Subcutaneous abdominal adipose tissue (tissue), 5 donors: Measurements from ENCODE around the gene LIMA1.

Experiments used
- H3K27ac ChIP-seq: one replicate; pipeline ENCODE4 v1.7.0; 2013; ENCODE audit warnings: low read depth, mild to moderate bottlenecking, inconsistent platforms, low read length, moderate library complexity
- H3K27me3 ChIP-seq, 5 donors: one replicate each; pipeline ENCODE4 v1.7.0; 2013; ENCODE audit warnings: low read length in 5 of 5, inconsistent platforms in 1 of 5; ENCODE audit not compliant: control insufficient read depth in 5 of 5, insufficient read depth in 4 of 5
- H3K36me3 ChIP-seq, 5 donors: one replicate each; pipeline ENCODE4 v1.7.0; 2013; ENCODE audit warnings: low read length in 5 of 5; ENCODE audit not compliant: control insufficient read depth in 5 of 5, insufficient read depth in 5 of 5
- H3K4me1 ChIP-seq, 5 donors: one replicate each; pipeline ENCODE4 v1.7.0; 2013; ENCODE audit warnings: low read length in 5 of 5, mild to moderate bottlenecking in 3 of 5, moderate library complexity in 1 of 5; ENCODE audit not compliant: control insufficient read depth in 5 of 5, insufficient read depth in 5 of 5
- H3K4me3 ChIP-seq, 5 donors: one replicate each; pipeline ENCODE4 v1.7.0; 2013; ENCODE audit warnings: low read length in 5 of 5, low read depth in 1 of 5
- H3K9ac ChIP-seq, 5 donors: one replicate each; pipeline ENCODE4 v1.7.0; 2013; ENCODE audit warnings: low read length in 5 of 5, mild to moderate bottlenecking in 4 of 5, moderate library complexity in 3 of 5
- H3K9me3 ChIP-seq, 5 donors: one replicate each; pipeline ENCODE4 v1.7.0; 2013; ENCODE audit warnings: low read length in 5 of 5; ENCODE audit not compliant: control insufficient read depth in 5 of 5
- donor health status: healthy.
- donor health status: healthy.
- donor health status: healthy.
- donor health status: healthy.
- donor health status: healthy.

LIMA1 gene

GRCh38 chr12:50268482-50268881 lies 14.8 kb downstream of the LIMA1 start:
- Histone ChIP-seq H3K9me3 (no peaks in the 10 kb centered on the region), H3K27ac (peak overlapping the region; percentile 60), H3K9ac (no peak overlapping the region), H3K4me3 (no peak overlapping the region), H3K4me1 (peaks cover 0 to 13% (median 10%) of the 10 kb centered on the region in 5 donors), H3K27me3 (no peaks in the 10 kb centered on the region), H3K36me3 (no peaks in the 10 kb centered on the region)

GRCh38 chr12:50265770-50266524 lies 17.4 kb downstream of the LIMA1 start:
- peak overlapping the region; percentile 7 for H3K27ac ChIP-seq
- H3K9me3 ChIP-seq, result no peaks in the 10 kb centered on the region
- H3K9ac ChIP-seq, result no peak overlapping the region
- peaks cover 0 to 5% (median under 1%) of the 10 kb centered on the region in 5 donors for H3K4me1 ChIP-seq
- H3K4me3 ChIP-seq, result no peak overlapping the region
- no peaks in the 10 kb centered on the region for H3K27me3 ChIP-seq
- H3K36me3 ChIP-seq, result no peaks in the 10 kb centered on the region

DNA sequence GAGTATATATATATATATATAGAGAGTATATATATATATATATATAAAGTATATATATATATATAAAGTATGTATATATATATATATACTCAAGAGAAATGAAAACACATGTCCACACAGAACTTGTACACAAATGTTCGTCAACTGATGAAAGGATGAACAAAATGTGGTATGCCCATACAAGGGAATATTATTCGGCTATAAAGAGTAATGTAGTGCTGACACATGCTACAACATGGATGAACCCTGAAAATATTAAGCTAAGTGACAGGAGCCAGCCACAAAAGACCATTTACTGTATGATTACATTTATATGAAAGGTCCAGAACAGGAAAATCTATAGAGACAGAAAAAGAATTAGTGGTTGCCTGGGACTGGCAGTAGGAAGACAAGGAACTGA lies 19.5 kb downstream of the LIMA1 start:
- H3K9me3 ChIP-seq, result no peaks in the 10 kb centered on the region
- no peak overlapping the region for H3K9ac ChIP-seq
- H3K27ac ChIP-seq, result no peak overlapping the region
- H3K27me3 ChIP-seq, result no peaks in the 10 kb centered on the region
- peaks cover 0 to 18% (median 14%) of the 10 kb centered on the region in 5 donors for H3K4me1 ChIP-seq
- no peaks in the 10 kb centered on the region for H3K36me3 ChIP-seq
- H3K4me3 ChIP-seq, result no peak overlapping the region

GRCh38 chr12:50261654-50262053 lies 21.7 kb downstream of the LIMA1 start:
- Histone ChIP-seq H3K36me3 (no peaks in the 10 kb centered on the region), H3K27ac (no peak overlapping the region), H3K4me3 (no peak overlapping the region), H3K9me3 (no peaks in the 10 kb centered on the region), H3K4me1 (peaks cover 3 to 34% (median 30%) of the 10 kb centered on the region in 5 donors), H3K9ac (no peak overlapping the region), H3K27me3 (no peaks in the 10 kb centered on the region)

GRCh38 chr12:50258167-50258551 lies 25.2 kb downstream of the LIMA1 start:
- Histone ChIP-seq H3K27ac (peak overlapping the region; percentile 47), H3K27me3 (no peaks in the 10 kb centered on the region), H3K4me1 (peaks cover 3 to 34% (median 33%) of the 10 kb centered on the region in 5 donors), H3K4me3 (peak overlapping the region in 2 of 5 donors; percentile 2 to 20), H3K9ac (no peak overlapping the region), H3K9me3 (no peaks in the 10 kb centered on the region), H3K36me3 (no peaks in the 10 kb centered on the region)

DNA sequence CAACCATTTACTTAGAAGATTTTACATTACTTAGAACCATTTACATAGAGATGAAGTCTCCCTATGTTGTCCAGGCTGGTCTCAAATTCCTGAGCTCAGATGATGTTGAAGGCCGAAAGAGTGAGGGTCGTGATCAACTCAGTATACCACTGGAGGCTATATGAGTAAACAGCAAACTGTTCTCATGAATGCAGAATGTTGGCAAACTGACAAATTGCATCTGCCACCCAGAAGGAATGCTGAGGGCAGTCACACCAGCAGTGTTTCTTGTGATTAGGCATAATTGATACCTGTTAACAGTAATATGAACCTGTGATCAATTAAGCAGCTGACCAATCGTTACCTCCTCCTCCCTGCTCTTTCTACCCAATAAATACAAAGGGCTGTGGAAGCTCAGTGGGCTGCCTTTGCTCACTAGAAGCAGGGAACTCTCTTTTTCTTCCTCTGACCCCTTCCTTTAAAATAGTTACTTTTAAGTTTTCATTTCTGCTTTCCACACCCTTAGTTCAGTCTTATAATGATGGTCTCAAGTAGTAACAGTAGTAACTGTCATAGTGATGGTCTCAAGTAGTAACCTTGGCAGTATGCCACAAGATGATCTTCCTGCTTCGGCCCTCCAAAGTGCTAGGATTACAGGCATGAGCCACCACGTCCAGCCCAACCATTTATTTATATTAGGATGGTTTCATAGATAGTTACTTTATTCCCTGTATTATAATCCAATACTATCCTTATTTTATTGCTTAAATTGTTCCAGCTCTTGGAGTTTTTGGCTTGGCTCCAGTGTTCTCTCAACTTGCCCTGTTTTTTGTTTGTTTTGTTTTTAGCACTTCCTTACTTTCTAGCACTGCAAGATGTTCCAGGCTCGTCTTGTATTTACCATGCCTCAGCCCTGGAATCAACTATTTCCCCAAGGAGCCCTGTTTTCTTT lies 25.8 kb downstream of the LIMA1 start:
- H3K36me3 ChIP-seq, result no peaks in the 10 kb centered on the region
- no peak overlapping the region for H3K9ac ChIP-seq
- no peaks in the 10 kb centered on the region for H3K27me3 ChIP-seq
- no peaks in the 10 kb centered on the region for H3K9me3 ChIP-seq
- peaks cover 3 to 34% (median 33%) of the 10 kb centered on the region in 5 donors for H3K4me1 ChIP-seq
- peak overlapping the region in 2 of 5 donors; percentile 2 to 20 for H3K4me3 ChIP-seq
- peak overlapping the region; percentile 47 for H3K27ac ChIP-seq

GRCh38 chr12:50256761-50257160 lies 26.6 kb downstream of the LIMA1 start:
- Histone ChIP-seq H3K9ac (no peak overlapping the region), H3K9me3 (no peaks in the 10 kb centered on the region), H3K27ac (peak overlapping the region; percentile 47), H3K4me3 (no peak overlapping the region), H3K36me3 (no peaks in the 10 kb centered on the region), H3K4me1 (peaks cover 3 to 34% (median 33%) of the 10 kb centered on the region in 5 donors), H3K27me3 (no peaks in the 10 kb centered on the region)

- no peak overlapping the region for H3K9ac ChIP-seq
- H3K4me3 ChIP-seq, result no peak overlapping the region
- no peak overlapping the region for H3K27ac ChIP-seq
- peaks cover 0 to 2% (median 0%) of the 10 kb centered on the region in 5 donors for H3K36me3 ChIP-seq
- H3K9me3 ChIP-seq, result no peaks in the 10 kb centered on the region
- H3K27me3 ChIP-seq, result no peaks in the 10 kb centered on the region
- peaks cover under 1 to 24% (median 17%) of the 10 kb centered on the region in 5 donors for H3K4me1 ChIP-seq
Observed at GRCh38 chr12:50252977-50253602, 30.2 kb downstream of the LIMA1 start.

DNA sequence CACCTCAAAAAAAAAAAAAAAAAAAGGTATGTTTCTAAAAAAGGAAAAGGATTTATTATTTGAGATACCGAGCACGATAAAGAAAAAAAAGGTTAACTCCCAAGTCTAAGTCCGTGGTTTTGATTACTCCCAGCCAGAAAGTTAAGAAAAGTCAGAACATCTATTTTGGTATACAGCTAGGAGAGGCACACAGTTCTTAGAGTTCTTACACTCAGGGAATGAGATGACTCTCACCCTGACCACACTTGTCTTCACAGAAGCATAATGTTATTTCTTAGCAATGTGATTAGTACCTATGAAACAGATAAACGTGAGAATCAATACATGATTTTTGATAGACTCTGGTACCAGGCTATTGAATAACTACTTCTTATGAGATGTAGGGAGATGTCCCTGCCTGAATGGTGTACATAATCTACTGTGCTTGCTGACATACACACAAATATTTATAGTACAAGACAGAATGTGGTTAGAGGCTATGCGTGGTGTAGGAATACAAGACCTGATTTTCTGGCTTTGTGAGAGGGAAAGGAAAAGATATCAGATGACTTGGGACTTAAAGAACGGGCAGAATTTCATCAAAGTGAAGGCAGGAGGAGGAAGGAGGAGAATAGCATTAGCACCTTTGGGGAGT lies 31.6 kb downstream of the LIMA1 start:
- no peaks in the 10 kb centered on the region for H3K9me3 ChIP-seq
- H3K9ac ChIP-seq, result no peak overlapping the region
- no peaks in the 10 kb centered on the region for H3K27me3 ChIP-seq
- peaks cover 3 to 20% (median 14%) of the 10 kb centered on the region in 5 donors for H3K4me1 ChIP-seq
- H3K36me3 ChIP-seq, result peaks cover 2 to 6% (median 4%) of the 10 kb centered on the region in 5 donors
- H3K27ac ChIP-seq, result no peak overlapping the region
- H3K4me3 ChIP-seq, result no peak overlapping the region
